GF-D8 (cell line): ENCODE results near the gene LGR4.

Experiments
- DNase-seq: peaks from one replicate; lab custom pipeline; 2025; lab: John Stamatoyannopoulos, UW

Gene LGR4

DNA sequence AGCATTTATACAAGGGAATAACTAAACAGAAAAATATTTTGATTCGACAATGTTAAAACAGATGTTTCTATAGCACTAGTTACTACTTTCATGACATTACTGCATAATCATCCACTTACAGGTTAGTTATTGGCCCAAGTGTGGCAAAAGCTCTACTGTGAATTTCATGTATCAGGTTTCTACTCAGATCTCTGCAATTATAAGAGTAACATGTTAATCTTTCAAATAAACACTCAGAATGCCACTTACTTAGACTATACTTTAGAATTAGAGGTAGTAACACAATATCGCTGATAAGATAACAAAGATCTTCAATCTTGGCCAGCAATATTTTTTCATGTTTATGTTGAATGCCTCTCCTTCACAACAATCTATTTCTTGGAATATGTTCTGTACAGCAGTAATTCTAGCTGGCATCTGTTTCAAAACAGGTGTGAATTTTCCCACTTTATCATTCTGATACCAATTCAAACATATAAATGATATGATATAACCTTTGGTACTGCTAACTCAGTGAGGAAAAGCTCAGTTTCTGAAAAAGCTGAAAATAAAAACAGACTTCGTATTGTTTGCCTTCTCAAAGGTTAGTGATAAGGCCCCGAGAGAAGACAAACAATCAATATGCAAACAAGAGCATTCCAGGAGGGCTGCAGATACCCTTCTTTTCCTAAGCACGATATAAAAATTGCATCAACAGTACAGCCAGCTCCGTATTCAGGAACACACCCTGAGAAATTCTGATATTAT lies 98.6 kb downstream of the LGR4 start:
- DNase-seq, result no peak

DNA sequence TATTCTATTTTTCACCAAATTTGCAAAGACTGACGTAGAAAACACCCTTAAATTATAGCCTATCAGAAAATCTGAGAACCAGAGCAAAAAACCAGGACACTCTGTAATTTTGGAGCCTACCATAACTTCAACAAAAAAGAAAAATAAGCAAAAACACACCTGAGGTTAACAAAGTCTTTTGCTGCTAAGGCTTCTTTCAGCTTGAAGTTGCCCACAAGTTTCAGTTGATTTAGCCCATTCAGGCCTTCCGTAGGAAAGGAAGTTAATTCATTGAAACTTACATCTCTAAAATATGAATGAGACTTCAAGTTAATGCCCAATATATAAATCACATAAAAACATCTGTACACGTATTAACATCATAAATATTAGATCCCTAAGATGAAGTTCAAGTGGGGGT lies 99.2 kb downstream of the LGR4 start:
- no peak for DNase-seq

DNA sequence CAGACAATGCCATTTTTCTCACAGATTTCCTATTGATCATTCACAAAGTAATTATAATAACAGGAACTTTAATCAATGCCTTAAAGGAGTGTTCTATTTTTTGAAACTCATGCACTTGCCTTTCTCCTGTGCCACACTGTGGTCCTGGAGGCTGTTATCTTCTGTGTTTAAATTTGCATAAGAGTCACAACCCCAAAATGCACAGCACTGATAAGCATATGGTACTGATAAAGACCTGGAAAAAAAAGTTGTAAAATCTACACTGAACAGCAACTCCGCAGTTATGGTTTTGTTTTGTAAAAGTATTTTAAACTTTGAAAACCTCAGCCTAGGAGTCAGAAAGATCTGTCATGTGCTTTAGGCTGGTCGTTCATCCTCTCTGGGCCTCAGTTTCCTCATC lies 100.4 kb downstream of the LGR4 start:
- no peak for DNase-seq

DNA sequence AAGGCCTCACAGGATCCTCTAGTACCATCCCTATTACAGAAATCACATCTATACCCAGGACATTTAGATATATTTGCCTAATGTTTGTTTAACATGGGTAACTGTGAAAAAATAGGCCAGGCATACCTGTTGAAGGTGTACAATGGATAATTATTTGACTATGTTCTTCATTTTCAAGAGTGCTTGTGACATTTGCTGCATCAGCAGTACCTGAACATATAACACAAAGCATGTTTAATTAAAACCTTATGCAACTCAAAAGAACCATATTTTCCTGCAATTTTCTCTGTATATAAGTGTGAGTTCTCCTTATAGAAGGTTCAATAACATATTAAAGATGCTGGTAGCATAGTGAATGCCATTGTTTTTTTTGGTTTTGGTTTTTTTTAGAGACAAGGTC lies 101.1 kb downstream of the LGR4 start:
- DNase-seq, result no peak

DNA sequence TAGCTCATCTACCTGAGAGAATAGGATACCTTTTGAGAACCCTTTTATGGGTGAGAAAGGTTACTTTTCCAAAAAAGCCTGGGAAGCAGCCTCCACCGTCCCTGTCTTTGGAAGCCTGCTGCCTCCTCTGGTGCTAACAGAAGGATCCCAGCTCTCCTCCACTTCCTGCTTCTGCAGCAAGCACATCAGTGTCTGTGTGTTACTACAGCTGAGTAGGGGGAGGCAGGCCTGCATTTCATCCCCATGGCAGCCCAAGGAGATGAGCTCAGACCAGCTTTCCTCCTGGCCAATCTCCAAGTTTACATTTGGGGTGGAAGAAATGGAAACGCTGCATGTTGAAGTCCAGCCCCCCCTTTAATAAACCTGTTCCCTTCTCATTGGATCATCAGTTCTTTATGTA lies 102.2 kb downstream of the LGR4 start:
- no peak for DNase-seq

DNA sequence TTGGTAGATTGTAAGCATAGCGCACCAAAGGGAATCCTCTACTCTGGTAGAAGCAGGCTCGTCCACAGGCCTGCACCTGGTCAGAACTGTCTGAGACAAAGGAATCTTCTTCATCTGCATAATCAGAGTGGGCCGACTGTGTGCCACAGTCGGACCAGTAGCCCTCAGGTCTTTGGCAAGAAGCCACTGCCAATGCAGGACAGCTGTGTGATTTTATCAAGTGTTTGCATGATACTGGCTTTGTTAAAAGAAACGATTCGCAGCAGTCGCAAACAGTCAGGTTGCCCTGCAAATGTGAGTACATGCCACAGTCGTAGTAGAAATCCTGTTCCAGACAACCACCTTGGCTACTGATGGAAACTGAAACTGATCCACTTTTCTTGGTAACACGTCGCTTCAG lies 104.7 kb downstream of the LGR4 start:
- DNase-seq, result no peak

DNA sequence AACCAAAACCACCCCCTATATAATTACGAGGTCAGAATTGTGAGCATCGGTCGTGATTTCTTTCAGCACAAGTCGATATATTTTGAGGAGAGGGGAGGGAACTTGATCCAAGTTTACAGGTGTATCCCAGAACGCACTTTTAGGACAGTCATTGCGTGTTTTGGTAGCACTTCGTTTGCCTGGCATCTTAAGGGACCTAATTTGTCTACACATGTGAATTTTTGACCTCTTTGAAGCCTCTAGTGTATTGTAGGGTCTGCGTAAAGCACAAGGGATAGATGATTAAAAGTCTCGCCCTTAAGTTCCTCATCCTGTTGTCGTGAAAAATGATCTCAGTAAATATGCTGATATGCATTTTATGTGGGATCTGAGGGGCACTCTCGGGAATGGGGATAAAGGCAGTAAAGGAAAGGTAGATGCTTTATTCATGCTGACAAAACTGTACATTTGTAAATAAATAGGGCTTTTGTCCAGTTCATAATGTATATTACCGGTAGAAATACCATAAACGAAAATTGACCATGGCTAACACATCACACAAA lies 108.9 kb downstream of the LGR4 start:
- DNase-seq, result no peak

- peak; percentile 64 for DNase-seq
Measured at GRCh38 chr11:27362749-27363575, 109.6 kb downstream of the LGR4 start, which contains the start of gene CCDC34. Gene CCDC34, minus strand, starts transcription at chr11:27363215. Its CDS starts 21 bp downstream, at chr11:27363194.

GRCh38 chr11:27361649-27362431 lies 110.8 kb downstream of the LGR4 start:
- no peak for DNase-seq

DNA sequence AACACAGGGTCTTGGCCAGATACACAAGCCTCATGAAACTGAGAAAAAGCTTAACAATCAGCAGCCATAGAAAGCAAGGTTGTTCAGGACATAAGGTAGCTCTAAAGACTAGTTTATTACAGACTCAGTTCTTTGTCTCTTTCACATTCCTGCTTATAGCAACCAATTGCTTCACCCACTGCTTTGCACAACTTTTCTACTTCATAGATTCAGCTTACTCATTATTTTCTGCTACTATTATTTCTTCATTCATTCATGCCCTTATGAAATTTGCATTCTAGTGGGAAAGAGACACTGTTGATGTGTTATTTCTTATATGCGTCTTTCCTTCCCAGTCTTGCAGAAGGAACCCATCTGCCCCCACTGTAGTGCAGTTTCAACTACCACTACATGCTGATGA lies 114.3 kb downstream of the LGR4 start:
- DNase-seq, result peak; percentile 8

DNA sequence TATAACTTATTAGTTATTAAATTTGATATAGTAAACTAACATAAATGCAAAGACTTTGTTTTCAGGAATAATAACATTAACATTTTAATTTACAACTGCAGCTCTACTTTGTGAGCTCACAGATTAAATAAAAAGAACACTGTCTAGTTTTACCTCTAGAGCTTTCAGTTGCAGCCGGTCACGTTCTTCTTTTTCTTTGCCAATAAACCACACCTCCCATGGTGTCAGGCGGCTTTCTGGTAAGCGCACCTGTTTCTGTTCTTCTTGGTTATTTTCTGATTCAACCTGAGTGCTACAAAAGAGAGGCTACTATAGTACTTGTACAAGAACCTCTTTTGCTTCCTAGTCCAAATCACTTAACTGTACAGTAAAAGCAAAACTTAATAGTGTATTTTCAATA lies 115.3 kb downstream of the LGR4 start:
- no peak for DNase-seq

DNA sequence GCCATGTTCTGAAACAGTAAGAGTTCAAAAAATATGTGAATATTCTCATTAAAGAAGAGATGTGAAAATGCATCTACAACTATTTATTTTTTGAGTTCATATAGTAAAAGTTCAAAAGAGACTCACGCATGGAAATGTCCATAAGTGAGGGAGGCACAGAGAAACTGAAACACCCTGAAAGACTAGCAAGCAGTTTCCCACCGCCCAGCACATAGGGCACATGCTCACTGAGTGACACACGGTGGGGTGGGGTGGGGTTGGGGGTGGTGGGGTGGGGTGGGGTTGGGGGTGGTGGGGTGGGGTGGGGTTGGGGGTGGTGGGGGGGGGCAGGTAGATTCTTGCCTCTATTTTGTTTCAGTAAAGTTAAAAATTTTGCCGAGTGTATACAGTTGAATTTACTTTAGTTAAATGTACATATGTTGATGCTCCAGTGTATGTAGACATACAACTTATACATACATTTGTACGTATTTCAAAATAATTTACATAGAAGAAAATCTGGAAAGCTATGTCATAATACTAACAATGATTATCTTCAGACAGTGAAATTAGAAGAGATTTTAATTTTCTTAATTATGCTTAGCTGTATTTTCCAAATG lies 115.9 kb downstream of the LGR4 start:
- no peak for DNase-seq

GRCh38 chr11:27355575-27356104 lies 117.0 kb downstream of the LGR4 start:
- peak; percentile 62 for DNase-seq

GRCh38 chr11:27354359-27354965 lies 118.1 kb downstream of the LGR4 start:
- peak; percentile 28 for DNase-seq

DNA sequence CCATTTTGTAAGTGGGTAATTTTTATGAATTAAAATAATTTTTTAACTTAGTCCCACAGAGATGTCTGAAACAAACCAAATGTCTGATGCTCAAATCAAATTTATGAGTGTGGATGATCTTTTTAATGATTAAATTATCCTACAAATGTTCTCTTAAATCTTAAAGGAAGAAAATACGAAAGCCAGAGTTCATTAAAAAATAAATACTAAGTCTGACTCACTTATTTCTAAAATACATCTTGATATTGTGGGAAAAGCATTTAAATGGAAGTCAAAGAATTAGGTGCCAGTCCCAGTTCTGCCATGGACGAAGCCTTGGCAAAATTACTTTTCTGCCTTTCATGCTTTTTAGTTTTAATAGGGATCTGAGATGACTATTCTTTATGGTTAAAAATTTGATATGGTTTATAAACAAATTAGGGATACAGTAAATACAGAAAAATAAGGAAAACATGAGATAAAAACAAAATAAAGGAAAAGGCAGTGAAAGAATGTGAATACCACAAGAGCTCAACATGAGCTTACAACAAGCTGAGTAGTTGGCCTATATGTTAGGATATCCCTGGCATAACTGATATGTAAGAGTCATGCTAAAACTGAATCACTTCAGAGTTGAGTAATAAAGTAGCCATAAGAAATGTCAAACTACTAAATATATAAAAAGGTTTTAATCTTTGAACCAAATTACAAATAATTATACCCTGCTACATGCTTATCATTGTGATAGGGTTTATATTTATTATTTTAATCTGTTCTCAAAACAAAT lies 118.8 kb downstream of the LGR4 start:
- no peak for DNase-seq

DNA sequence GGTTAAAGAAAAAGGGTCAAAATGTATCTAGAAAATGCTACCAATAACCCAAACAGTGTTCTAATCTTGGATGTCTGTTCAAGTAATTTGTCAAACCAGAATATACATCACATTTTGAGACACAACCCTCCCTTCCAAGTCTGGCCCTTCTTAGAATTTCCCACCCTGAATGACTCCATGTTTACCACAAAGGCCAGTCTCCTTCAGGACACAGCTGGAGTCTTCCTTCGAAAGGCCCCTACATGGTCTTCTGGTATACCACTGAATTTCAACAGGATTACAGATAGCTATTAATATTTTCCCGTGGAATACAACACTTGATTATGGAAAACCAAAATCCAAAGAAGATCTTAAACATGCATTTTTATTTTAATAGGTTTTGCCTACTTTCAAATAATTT lies 119.8 kb downstream of the LGR4 start:
- no peak for DNase-seq

GRCh38 chr11:27350511-27350910 lies 122.1 kb downstream of the LGR4 start:
- DNase-seq, result no peak

DNA sequence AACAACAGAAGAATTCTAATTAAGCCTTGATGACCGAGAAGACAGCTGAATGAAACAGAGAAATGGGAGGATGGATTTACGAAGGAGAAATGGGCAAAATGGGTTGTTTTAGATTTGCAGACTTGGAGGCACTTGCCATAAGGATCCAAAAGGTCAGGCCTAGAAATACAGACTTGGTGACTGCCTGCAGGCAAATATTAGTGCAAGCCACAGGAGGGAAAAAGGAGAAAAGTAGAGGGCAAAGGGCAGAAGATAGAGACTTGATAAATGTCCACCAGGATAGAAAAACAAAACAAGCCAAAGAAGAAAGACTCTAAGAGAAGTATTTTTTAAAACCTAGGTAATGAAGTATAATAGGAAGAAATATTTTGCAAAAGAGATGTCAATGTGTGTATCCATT lies 122.7 kb downstream of the LGR4 start:
- DNase-seq, result no peak

DNA sequence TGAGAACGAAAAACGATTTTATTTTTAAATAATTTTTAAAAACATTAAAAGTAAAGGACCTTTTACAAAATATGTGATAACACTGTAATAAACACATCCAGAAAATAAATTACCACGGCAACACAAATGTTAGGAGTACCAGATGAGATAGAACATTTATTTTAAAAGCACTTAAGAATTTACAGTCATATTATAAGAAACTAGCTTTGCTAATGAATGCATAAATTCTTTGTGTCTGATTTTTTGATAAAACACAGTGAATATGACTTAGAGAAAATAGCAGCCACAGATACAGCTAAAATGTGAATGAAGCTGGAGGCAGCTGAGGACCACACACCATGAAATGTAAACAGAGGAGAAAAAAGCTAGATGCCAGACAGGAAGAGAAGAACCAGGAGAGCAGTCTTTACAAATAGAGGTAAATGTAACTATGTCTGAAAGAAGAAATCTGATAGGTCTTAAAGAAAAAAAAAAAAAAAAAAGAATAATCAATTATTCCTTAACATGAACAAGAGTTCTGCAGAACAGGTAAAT lies 124.2 kb downstream of the LGR4 start:
- DNase-seq, result no peak
